Mesenchymal stem cell (in vitro differentiated cells and primary cell): ENCODE results near the gene ARHGEF25.
A peak's percentile ranks its signal among the peaks of the same experiment; 100 is the strongest.

Experiments
- DNase-seq: peaks from one replicate; pipeline ENCODE4 v3.0.0-alpha.2; 2013
- H2AFZ ChIP-seq: one replicate; pipeline ENCODE4 v1.6.1; 2013; ENCODE audit warnings: low read depth, mild to moderate bottlenecking, control low read depth, inconsistent platforms, low read length, moderate library complexity
- H2AK5ac ChIP-seq: 2 replicates; pipeline ENCODE4 v1.6.1; 2013; ENCODE audit warnings: low read length, moderate library complexity, mild to moderate bottlenecking, inconsistent platforms; ENCODE audit not compliant: severe bottlenecking
- H2BK120ac ChIP-seq: one replicate; pipeline ENCODE4 v1.6.1; 2013; ENCODE audit warnings: low read depth, mild to moderate bottlenecking, inconsistent platforms, low read length, moderate library complexity
- H2BK12ac ChIP-seq, 2 experiments: one replicate each; pipeline ENCODE4 v1.6.1; 2013; ENCODE audit warnings: inconsistent platforms in 2 of 2, low read length in 2 of 2, mild to moderate bottlenecking in 2 of 2, moderate library complexity in 2 of 2, control low read depth in 1 of 2
- H2BK15ac ChIP-seq: one replicate; pipeline ENCODE4 v1.6.1; 2013; ENCODE audit warnings: mild to moderate bottlenecking, low read depth, inconsistent platforms; ENCODE audit not compliant: poor library complexity, severe bottlenecking
- H2BK5ac ChIP-seq: 2 replicates; pipeline ENCODE4 v1.6.1; 2013; ENCODE audit warnings: low read depth, mild to moderate bottlenecking, low read length, control low read depth, inconsistent platforms; ENCODE audit not compliant: poor library complexity, severe bottlenecking
- H3K14ac ChIP-seq, 2 experiments: one replicate each; pipeline ENCODE4 v1.6.1; 2013; ENCODE audit warnings: inconsistent platforms in 2 of 2, low read length in 2 of 2, control low read depth in 1 of 2, mild to moderate bottlenecking in 1 of 2, moderate library complexity in 1 of 2
- H3K18ac ChIP-seq, 2 experiments: one replicate each; pipeline ENCODE4 v1.6.1; 2013; ENCODE audit warnings: inconsistent platforms in 2 of 2, low read length in 2 of 2, control low read depth in 1 of 2, low read depth in 1 of 2, mild to moderate bottlenecking in 1 of 2
- H3K23ac ChIP-seq, 2 experiments: one replicate each; pipeline ENCODE4 v1.6.1; 2013; ENCODE audit warnings: inconsistent platforms in 2 of 2, low read length in 2 of 2, mild to moderate bottlenecking in 2 of 2, moderate library complexity in 2 of 2, control low read depth in 1 of 2
- H3K27ac ChIP-seq: 2 replicates; pipeline ENCODE4 v1.5.1; 2013; ENCODE audit warnings: mild to moderate bottlenecking, moderate library complexity, low read length, control low read depth, inconsistent platforms; ENCODE audit not compliant: poor library complexity, severe bottlenecking
- H3K27me3 ChIP-seq, 2 experiments: 2 replicates each; pipeline versions ENCODE4 v1.6.1 to v1.7.0; 2013; ENCODE audit warnings: low read length in 2 of 2, mild to moderate bottlenecking in 2 of 2, moderate library complexity in 2 of 2, control low read depth in 1 of 2, inconsistent platforms in 1 of 2; ENCODE audit not compliant: control insufficient read depth in 1 of 2, insufficient read depth in 1 of 2
- H3K36me3 ChIP-seq, 2 experiments: 2 replicates each; pipeline versions ENCODE4 v1.6.1 to v1.7.0; 2013; ENCODE audit warnings: low read length in 2 of 2, control low read depth in 1 of 2, inconsistent platforms in 1 of 2, low read depth in 1 of 2, mild to moderate bottlenecking in 1 of 2; ENCODE audit not compliant: insufficient read depth in 2 of 2, control insufficient read depth in 1 of 2
- H3K4ac ChIP-seq, 2 experiments: one replicate each; pipeline ENCODE4 v1.6.1; 2013; ENCODE audit warnings: inconsistent platforms in 2 of 2, low read length in 2 of 2, mild to moderate bottlenecking in 2 of 2, moderate library complexity in 2 of 2, control low read depth in 1 of 2, low read depth in 1 of 2
- H3K4me1 ChIP-seq: 2 replicates; pipeline ENCODE4 v1.6.1; 2013; ENCODE audit warnings: low read depth, low read length, control low read depth; ENCODE audit not compliant: control insufficient read depth, insufficient read depth
- H3K4me2 ChIP-seq: 2 replicates; pipeline ENCODE4 v1.6.1; 2013; ENCODE audit warnings: low read length, mild to moderate bottlenecking, inconsistent platforms; ENCODE audit not compliant: poor library complexity, severe bottlenecking
- H3K4me3 ChIP-seq, 2 experiments: 2 replicates each; pipeline versions ENCODE4 v1.5.1 to v1.7.0; 2013; ENCODE audit warnings: low read length in 2 of 2, mild to moderate bottlenecking in 2 of 2, control low read depth in 1 of 2, low read depth in 1 of 2; ENCODE audit not compliant: insufficient read depth in 1 of 2
- H3K79me1 ChIP-seq: replicated peaks from 2 replicates; pipeline ENCODE4 v1.6.1; 2013; ENCODE audit warnings: mild to moderate bottlenecking, control low read depth, low read length, inconsistent platforms; ENCODE audit not compliant: poor library complexity, severe bottlenecking
- H3K9ac ChIP-seq: 2 replicates; pipeline ENCODE4 v1.7.0; 2013; ENCODE audit warnings: mild to moderate bottlenecking, low read length, moderate library complexity
- H3K9me3 ChIP-seq: 2 replicates; pipeline ENCODE4 v1.7.0; 2013; ENCODE audit warnings: mild to moderate bottlenecking, low read length; ENCODE audit not compliant: control insufficient read depth
- H4K8ac ChIP-seq: one replicate; pipeline ENCODE4 v1.6.1; 2013; ENCODE audit warnings: inconsistent platforms, mild to moderate bottlenecking, low read length, moderate library complexity
- H4K91ac ChIP-seq: one replicate; pipeline ENCODE4 v1.6.1; 2013; ENCODE audit warnings: mild to moderate bottlenecking, low read length, inconsistent platforms
- WGBS: methylation state at CpG from one replicate; pipeline ENCODE4 v1.1.7; 2013; ENCODE audit warnings: mixed read lengths; 5-methylcytosine and 5-hydroxymethylcytosine counted together

The ARHGEF25 gene

GRCh38 chr12:57575771-57576612, 35.2 kb upstream of the ARHGEF25 start:
- no peak overlapping the region for H2BK12ac ChIP-seq
- H3K79me1 ChIP-seq = no peaks in the 10 kb centered on the region
- H3K36me3 ChIP-seq = peaks cover 0 to 21% of the 10 kb centered on the region in 2 experiments
- no peak overlapping the region for H2AK5ac ChIP-seq
- 89% methylated on average over 12 of the region's 12 CpGs for WGBS
- no peak overlapping the region for H3K4me2 ChIP-seq
- H3K4me1 ChIP-seq = no peaks in the 10 kb centered on the region
- no peak overlapping the region for H4K8ac ChIP-seq
- H2AFZ ChIP-seq = peak overlapping the region; percentile 29
- H3K23ac ChIP-seq = no peak overlapping the region
- no peak overlapping the region for H3K27ac ChIP-seq
- H4K91ac ChIP-seq = no peak overlapping the region
- no peak for DNase-seq
- no peak overlapping the region for H3K18ac ChIP-seq
- H3K27me3 ChIP-seq = peaks cover 6 to 44% of the 10 kb centered on the region in 2 experiments
- H3K4me3 ChIP-seq = no peak overlapping the region
- H3K14ac ChIP-seq = no peak overlapping the region
- no peaks in the 10 kb centered on the region for H3K9me3 ChIP-seq
- H3K4ac ChIP-seq = no peak overlapping the region
- no peak overlapping the region for H3K9ac ChIP-seq
- H2BK15ac ChIP-seq = no peak overlapping the region
- H2BK5ac ChIP-seq = no peak overlapping the region
- no peak overlapping the region for H2BK120ac ChIP-seq

- H3K4me3 ChIP-seq = no peak overlapping the region
- no peak overlapping the region for H2BK120ac ChIP-seq
- H3K9ac ChIP-seq = no peak overlapping the region
- H3K18ac ChIP-seq = no peak overlapping the region
- H3K27ac ChIP-seq = no peak overlapping the region
- no peak overlapping the region for H2BK12ac ChIP-seq
- no peak overlapping the region for H4K91ac ChIP-seq
- H3K9me3 ChIP-seq = no peaks in the 10 kb centered on the region
- no peak overlapping the region for H2BK15ac ChIP-seq
- no peak overlapping the region for H3K23ac ChIP-seq
- H3K27me3 ChIP-seq = peaks cover 6 to 46% of the 10 kb centered on the region in 2 experiments
- DNase-seq = no peak
- no peak overlapping the region for H3K4me2 ChIP-seq
- no peak overlapping the region for H3K14ac ChIP-seq
- H2BK5ac ChIP-seq = no peak overlapping the region
- peak overlapping the region; percentile 29 for H2AFZ ChIP-seq
- WGBS = 71% methylated on average over 9 of the region's 9 CpGs
- H2AK5ac ChIP-seq = no peak overlapping the region
- no peak overlapping the region for H4K8ac ChIP-seq
- H3K4ac ChIP-seq = no peak overlapping the region
- H3K36me3 ChIP-seq = peaks cover 0 to 28% of the 10 kb centered on the region in 2 experiments
- no peaks in the 10 kb centered on the region for H3K4me1 ChIP-seq
- H3K79me1 ChIP-seq = no peaks in the 10 kb centered on the region
Observed at GRCh38 chr12:57576613-57577160, 34.5 kb upstream of the ARHGEF25 start.

GRCh38 chr12:57577981-57578758, 33.1 kb upstream of the ARHGEF25 start:
- Histone ChIP-seq H3K23ac (no peak overlapping the region), H3K4ac (no peak overlapping the region), H2BK15ac (no peak overlapping the region), H3K27me3 (peaks cover 13 to 57% of the 10 kb centered on the region in 2 experiments), H2BK120ac (no peak overlapping the region), H3K18ac (no peak overlapping the region), H2AK5ac (no peak overlapping the region), H3K27ac (no peak overlapping the region), H3K36me3 (peaks cover 0 to 20% of the 10 kb centered on the region in 2 experiments), H3K79me1 (no peaks in the 10 kb centered on the region), H3K4me3 (no peak overlapping the region), H4K8ac (no peak overlapping the region), H4K91ac (no peak overlapping the region), H3K9ac (no peak overlapping the region), H3K14ac (no peak overlapping the region), H3K4me1 (no peaks in the 10 kb centered on the region), H2BK5ac (no peak overlapping the region), H2BK12ac (no peak overlapping the region), H3K4me2 (no peak overlapping the region), H3K9me3 (no peaks in the 10 kb centered on the region), H2AFZ (no peak overlapping the region)
- DNase-seq = no peak
- 87% methylated on average over 11 of the region's 12 CpGs for WGBS

- no peak overlapping the region for H2BK5ac ChIP-seq
- no peak overlapping the region for H3K4ac ChIP-seq
- H2AFZ ChIP-seq = no peak overlapping the region
- peaks cover 13 to 62% of the 10 kb centered on the region in 2 experiments for H3K27me3 ChIP-seq
- no peak overlapping the region for H3K27ac ChIP-seq
- no peaks in the 10 kb centered on the region for H3K79me1 ChIP-seq
- H3K4me1 ChIP-seq = no peaks in the 10 kb centered on the region
- H2BK15ac ChIP-seq = no peak overlapping the region
- peaks cover 0 to 20% of the 10 kb centered on the region in 2 experiments for H3K36me3 ChIP-seq
- no peak overlapping the region for H3K4me2 ChIP-seq
- H3K18ac ChIP-seq = no peak overlapping the region
- H4K8ac ChIP-seq = no peak overlapping the region
- H2AK5ac ChIP-seq = no peak overlapping the region
- no peak overlapping the region for H3K23ac ChIP-seq
- no peak overlapping the region for H3K14ac ChIP-seq
- H3K9ac ChIP-seq = no peak overlapping the region
- H4K91ac ChIP-seq = no peak overlapping the region
- H3K9me3 ChIP-seq = no peaks in the 10 kb centered on the region
- no peak overlapping the region for H2BK120ac ChIP-seq
- H3K4me3 ChIP-seq = no peak overlapping the region
- H2BK12ac ChIP-seq = no peak overlapping the region
- no peak for DNase-seq
- WGBS = 86% methylated on average over 2 of the region's 2 CpGs
Observed at GRCh38 chr12:57579011-57579410, 32.2 kb upstream of the ARHGEF25 start.
